Esophagus muscularis mucosa (tissue), 4 donors: ENCODE measurements around the gene NPEPL1. TPM values are rescaled to one million over a fixed set of nuclear protein-coding genes. Genes with fewer than 3 reads are reported as not detected.
"Not testable (repeated sequence)": the region's sequence is repeated elsewhere in the genome, so short reads cannot be mapped to it uniquely, and the experiment has no call there.

Source experiments
- DNase-seq: peaks from one replicate; pipeline ENCODE4 v3.0.0-alpha.2; 2017; ENCODE audit errors: extremely low spot score
- H3K27ac ChIP-seq, 4 donors: fragments of 200-600 bp; sonication (generic); replicated peaks in 1 of 4; 1 replicate in 3 of 4; 2 replicates in 1 of 4; pipeline ENCODE4 v1.5.1; 2016 to 2019; ENCODE audit warnings: mild to moderate bottlenecking in 1 of 4
- H3K27me3 ChIP-seq, 4 donors: fragments of 200-600 bp; sonication (generic); one replicate each; pipeline versions ENCODE4 v1.5.1 to v1.6.0; 2016 to 2019
- H3K36me3 ChIP-seq, 4 donors: fragments of 200-600 bp; sonication (generic); one replicate each; pipeline ENCODE4 v1.5.1; 2016 to 2019
- H3K4me1 ChIP-seq, 4 donors: fragments of 200-600 bp; sonication (generic); one replicate each; pipeline ENCODE4 v1.5.1; 2016 to 2019
- H3K4me3 ChIP-seq, 4 donors: fragments of 200-600 bp; sonication (generic); 1 replicate in 2 of 4; 2 replicates in 2 of 4; pipeline ENCODE4 v1.5.1; 2016 to 2019; ENCODE audit warnings: mild to moderate bottlenecking in 4 of 4, moderate library complexity in 1 of 4
- H3K9me3 ChIP-seq, 4 donors: fragments of 200-600 bp; sonication (generic); 1 replicate in 3 of 4; 2 replicates in 1 of 4; pipeline ENCODE4 v1.5.1; 2016 to 2019
- EP300 ChIP-seq: sonication (generic); formaldehyde crosslinking; IDR thresholded peaks from one replicate; pipeline ENCODE4 v1.6.1; 2017; ENCODE audit warnings: antibody characterized with exemption
- POLR2A ChIP-seq: fragments of 450-650 bp; IDR thresholded peaks from one replicate; pipeline ENCODE4 v1.6.1; 2017; ENCODE audit warnings: antibody characterized with exemption, moderate library complexity, mild to moderate bottlenecking, low read depth
- POLR2AphosphoS5 ChIP-seq, 2 donors: sonication (generic); formaldehyde crosslinking; IDR thresholded peaks; one replicate each; pipeline ENCODE4 v1.6.1; 2017; ENCODE audit warnings: antibody characterized with exemption in 2 of 2
- WGBS: methylation state at CpG from one replicate; pipeline ENCODE4 v1.1.5; 2018; 5-methylcytosine and 5-hydroxymethylcytosine counted together
- intact Hi-C: fragments of 100-400 bp; cut with DNase I; formaldehyde crosslinking; loops from one replicate; pipeline ENCODE4 v1.15.1; 2023
- total RNA-seq, 4 donors: library from RNA; depleted of rRNA; stranded (reverse); fragments of >200 nt; gene quantifications; one replicate each; pipeline versions ENCODE4 v1.1.0 to v1.2.1, GENCODE V29; 2016
- TF ChIP-seq, protein P1 (sequence below), 3 experiments: fragments of 200-600 bp in 2 of 3; fragments of 450-650 bp in 1 of 3; sonication (generic) in 2 of 3; IDR thresholded peaks; one replicate each; pipeline ENCODE4 v1.5.1; 2017 to 2019; ENCODE audit warnings: antibody characterized with exemption in 3 of 3, mild to moderate bottlenecking in 2 of 3, moderate library complexity in 1 of 3

NPEPL1 gene, protein sequence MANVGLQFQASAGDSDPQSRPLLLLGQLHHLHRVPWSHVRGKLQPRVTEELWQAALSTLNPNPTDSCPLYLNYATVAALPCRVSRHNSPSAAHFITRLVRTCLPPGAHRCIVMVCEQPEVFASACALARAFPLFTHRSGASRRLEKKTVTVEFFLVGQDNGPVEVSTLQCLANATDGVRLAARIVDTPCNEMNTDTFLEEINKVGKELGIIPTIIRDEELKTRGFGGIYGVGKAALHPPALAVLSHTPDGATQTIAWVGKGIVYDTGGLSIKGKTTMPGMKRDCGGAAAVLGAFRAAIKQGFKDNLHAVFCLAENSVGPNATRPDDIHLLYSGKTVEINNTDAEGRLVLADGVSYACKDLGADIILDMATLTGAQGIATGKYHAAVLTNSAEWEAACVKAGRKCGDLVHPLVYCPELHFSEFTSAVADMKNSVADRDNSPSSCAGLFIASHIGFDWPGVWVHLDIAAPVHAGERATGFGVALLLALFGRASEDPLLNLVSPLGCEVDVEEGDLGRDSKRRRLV
- total RNA-seq: 10 to 100 TPM; 29.0 to 59.0 (median 50.5) TPM

DNA sequence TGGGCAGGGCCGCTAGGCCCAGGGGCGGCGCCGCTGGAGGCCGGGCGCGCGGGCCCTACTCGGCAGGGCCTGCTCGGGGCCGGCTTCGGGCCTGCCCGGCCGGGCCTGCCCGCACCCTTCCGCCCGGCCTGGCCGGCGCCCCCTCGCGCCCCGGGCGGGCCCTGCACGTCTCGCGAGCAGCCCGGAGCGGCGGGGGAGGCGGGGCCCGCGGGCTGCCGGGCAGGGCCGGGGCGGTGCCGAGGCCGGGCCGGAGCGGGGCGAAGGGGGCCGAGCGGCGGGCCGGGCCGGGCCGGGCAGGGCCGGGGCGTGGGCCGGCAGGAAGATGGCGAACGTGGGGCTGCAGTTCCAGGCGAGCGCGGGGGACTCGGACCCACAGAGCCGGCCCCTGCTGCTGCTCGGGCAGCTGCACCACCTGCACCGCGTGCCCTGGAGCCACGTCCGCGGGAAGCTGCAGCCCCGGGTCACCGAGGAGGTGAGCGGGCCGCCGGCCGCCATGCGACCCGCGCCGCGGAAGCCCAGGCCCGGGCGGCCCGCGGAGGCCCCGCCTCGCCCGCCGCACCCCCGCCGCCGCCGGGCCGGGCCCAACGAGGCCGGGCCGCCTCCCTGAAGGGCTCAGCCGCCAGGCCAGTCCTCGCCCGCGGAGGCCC is at the start of gene NPEPL1:
Gene NPEPL1 (plus strand): TSS at position 222 of the 647 bp plus-strand sequence. CDS start 101 bp downstream, at position 323.
- H3K27ac ChIP-seq: peak within 1 kb of the TSS; percentile 86 to 97 (median 96)
- H3K36me3 ChIP-seq: peaks cover 20 to 33% (median 29%) of the 10 kb centered on the region in 4 donors
- WGBS: under 1% methylated on average over 24 of the region's 93 CpGs
- H3K9me3 ChIP-seq: no peaks in the 10 kb centered on the region
- intact Hi-C loops: loop anchor here (2.0 to 5.0 kb wide), 3 partner anchors 42 to 455 kb away; partner anchors contain the start of gene STX16
- TF ChIP-seq, protein P1, sequence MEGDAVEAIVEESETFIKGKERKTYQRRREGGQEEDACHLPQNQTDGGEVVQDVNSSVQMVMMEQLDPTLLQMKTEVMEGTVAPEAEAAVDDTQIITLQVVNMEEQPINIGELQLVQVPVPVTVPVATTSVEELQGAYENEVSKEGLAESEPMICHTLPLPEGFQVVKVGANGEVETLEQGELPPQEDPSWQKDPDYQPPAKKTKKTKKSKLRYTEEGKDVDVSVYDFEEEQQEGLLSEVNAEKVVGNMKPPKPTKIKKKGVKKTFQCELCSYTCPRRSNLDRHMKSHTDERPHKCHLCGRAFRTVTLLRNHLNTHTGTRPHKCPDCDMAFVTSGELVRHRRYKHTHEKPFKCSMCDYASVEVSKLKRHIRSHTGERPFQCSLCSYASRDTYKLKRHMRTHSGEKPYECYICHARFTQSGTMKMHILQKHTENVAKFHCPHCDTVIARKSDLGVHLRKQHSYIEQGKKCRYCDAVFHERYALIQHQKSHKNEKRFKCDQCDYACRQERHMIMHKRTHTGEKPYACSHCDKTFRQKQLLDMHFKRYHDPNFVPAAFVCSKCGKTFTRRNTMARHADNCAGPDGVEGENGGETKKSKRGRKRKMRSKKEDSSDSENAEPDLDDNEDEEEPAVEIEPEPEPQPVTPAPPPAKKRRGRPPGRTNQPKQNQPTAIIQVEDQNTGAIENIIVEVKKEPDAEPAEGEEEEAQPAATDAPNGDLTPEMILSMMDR (IDR thresholded peaks at IDR 0.05): peak in 2 of 3 experiments; percentile 40 to 49
- TF ChIP-seq EP300: no peak
- no peak for TF ChIP-seq POLR2A
- TF ChIP-seq POLR2AphosphoS5 (IDR thresholded peaks at IDR 0.05): peak in 1 of 2 donors; percentile 9
- peaks cover 30 to 55% (median 55%) of the 10 kb centered on the region in 4 donors for H3K4me1 ChIP-seq
- H3K27me3 ChIP-seq: no peaks in the 10 kb centered on the region
- H3K4me3 ChIP-seq: peak within 1 kb of the TSS; percentile 54 to 78 (median 62)
- DNase-seq: no peak

DNA sequence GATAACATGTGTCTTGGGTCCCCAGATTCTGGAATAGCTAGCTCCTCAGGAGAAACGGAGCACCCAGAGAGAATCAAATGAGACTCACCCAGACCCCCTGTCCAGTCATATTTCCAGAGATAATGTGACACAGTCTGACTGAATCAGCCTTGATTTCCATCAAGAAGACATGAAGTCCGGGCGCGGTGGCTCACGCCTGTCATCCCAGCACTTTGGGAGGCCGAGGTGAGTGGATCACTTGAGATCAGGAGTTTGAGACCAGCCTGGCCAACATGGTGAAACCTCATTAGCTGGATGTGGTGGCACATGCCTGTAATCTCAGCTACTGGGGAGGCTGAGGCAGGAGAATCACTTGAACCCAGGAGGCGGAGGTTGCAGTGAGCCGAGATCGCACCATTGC is 49.7 kb upstream of the NPEPL1 start:
- intact Hi-C loops, H3K9me3 ChIP-seq, H3K4me3 ChIP-seq, DNase-seq, H3K27ac ChIP-seq, H3K36me3 ChIP-seq, H3K27me3 ChIP-seq: not testable (repeated sequence)
- 92% methylated on average over 9 of the region's 9 CpGs for WGBS
- H3K4me1 ChIP-seq: peaks cover 0 to 32% (median 29%) of the 10 kb centered on the region in 4 donors

DNA sequence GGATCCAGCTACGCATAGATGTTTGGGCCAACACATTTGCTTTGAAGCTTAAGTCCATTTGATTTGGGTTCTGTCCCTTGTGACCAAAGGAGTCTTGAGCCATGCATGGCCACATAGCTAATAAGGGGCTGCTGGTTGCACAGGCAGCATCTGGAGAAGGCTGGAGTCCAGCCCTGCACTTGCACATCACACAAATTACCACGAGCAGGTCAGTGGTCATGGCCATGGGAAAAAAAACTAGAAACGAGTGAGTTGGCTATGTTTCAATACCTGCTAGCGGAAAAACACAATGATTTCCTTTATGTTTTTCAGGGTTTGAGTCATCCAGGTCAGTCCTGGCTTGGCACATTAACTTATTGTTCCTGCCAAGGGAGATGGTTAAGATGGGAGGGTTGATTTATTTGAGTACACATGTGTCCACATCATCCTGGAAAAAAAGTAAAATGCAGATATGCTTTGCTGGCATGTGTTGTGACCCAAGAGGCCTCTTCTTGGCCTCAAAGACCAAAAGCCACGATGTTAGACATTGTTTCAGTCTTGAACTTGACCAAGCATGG is 47.1 kb upstream of the NPEPL1 start:
- WGBS: 49% methylated on average over 5 of the region's 5 CpGs
- intact Hi-C loops: no loop called here
- Histone ChIP-seq H3K27ac (peak overlapping the region; percentile 14 to 98 (median 36)), H3K27me3 (no peaks in the 10 kb centered on the region), H3K9me3 (no peaks in the 10 kb centered on the region), H3K4me3 (no peak overlapping the region), H3K36me3 (no peaks in the 10 kb centered on the region), H3K4me1 (peaks cover 7 to 58% (median 54%) of the 10 kb centered on the region in 4 donors)
- TF ChIP-seq POLR2AphosphoS5 (IDR thresholded peaks at IDR 0.05): peak in 1 of 2 donors; percentile 50
- TF ChIP-seq POLR2A: no peak
- no peak for DNase-seq

DNA sequence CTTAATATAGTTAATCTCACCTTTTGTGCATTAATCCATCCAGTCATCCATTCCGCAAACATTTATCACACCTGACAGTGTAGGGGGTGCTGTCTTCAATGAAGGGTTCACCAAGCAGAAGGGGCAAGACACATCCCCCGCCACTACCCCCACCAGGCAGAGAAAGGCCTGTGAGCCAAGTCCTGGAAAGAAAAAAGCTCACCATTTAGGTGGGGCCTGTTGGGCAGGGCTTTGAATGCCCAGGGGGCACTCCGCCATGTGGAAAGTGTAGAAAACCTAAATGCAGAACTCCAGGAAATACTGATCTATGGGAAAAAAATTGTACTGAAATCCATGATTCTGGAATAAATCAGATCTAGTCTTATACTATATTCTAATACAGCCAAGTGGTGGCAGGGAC is 46.3 kb upstream of the NPEPL1 start:
- H3K4me1 ChIP-seq: peaks cover 7 to 63% (median 54%) of the 10 kb centered on the region in 4 donors
- WGBS: 89% methylated on average over 3 of the region's 3 CpGs
- no peak for DNase-seq
- no peaks in the 10 kb centered on the region for H3K9me3 ChIP-seq
- H3K4me3 ChIP-seq: no peak overlapping the region
- no peaks in the 10 kb centered on the region for H3K36me3 ChIP-seq
- intact Hi-C loops: loop anchor here (2.0 kb wide), 1 partner anchor 407 kb away; no protein-coding TSS in a partner anchor
- H3K27me3 ChIP-seq: no peaks in the 10 kb centered on the region
- peak overlapping the region in 3 of 4 donors; percentile 29 to 98 (median 43) for H3K27ac ChIP-seq
- TF ChIP-seq POLR2AphosphoS5 (IDR thresholded peaks at IDR 0.05) (no peak), POLR2A (no peak), EP300 (no peak)
- TF ChIP-seq, protein P1 (IDR thresholded peaks at IDR 0.05): no peak

DNA sequence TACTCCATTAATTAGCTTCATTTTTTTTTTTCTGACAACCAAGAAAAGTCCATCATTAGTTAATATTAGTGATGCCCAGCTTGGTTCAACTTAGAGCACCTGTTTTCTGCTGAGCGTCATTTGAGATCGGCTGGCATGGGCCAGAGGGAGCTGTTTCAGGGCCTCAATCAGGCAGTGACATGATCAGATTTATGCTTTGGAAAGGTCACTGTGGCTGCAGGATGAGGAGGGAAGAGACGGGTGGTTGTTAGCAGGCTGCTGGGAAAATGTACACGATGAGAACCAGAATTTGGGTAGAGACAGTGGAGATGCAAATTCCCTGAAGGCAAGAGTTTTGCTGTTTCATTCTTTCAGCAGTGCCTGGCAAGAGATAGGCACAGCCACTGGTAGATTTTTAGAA is 45.9 kb upstream of the NPEPL1 start:
- H3K9me3 ChIP-seq: no peaks in the 10 kb centered on the region
- H3K4me3 ChIP-seq: no peak overlapping the region
- TF ChIP-seq, protein P1 (IDR thresholded peaks at IDR 0.05): no peak
- TF ChIP-seq POLR2A (no peak), EP300 (no peak), POLR2AphosphoS5 (IDR thresholded peaks at IDR 0.05) (no peak)
- no peaks in the 10 kb centered on the region for H3K36me3 ChIP-seq
- H3K27ac ChIP-seq: peak overlapping the region in 3 of 4 donors; percentile 79 to 98 (median 95)
- WGBS: 80% methylated on average over 4 of the region's 4 CpGs
- intact Hi-C loops: loop anchor here (2.0 kb wide), 1 partner anchor 408 kb away; no protein-coding TSS in a partner anchor
- H3K27me3 ChIP-seq: no peaks in the 10 kb centered on the region
- peaks cover 7 to 63% (median 54%) of the 10 kb centered on the region in 4 donors for H3K4me1 ChIP-seq
- DNase-seq: no peak
